ENCODE measurements around the gene SREK1IP1. TPM values are rescaled to one million over a fixed set of nuclear protein-coding genes. Genes with fewer than 3 reads are reported as not detected.

Gene SREK1IP1
- total RNA-seq, 1 donor from 2014 or later, result 25.8 TPM

DNA sequence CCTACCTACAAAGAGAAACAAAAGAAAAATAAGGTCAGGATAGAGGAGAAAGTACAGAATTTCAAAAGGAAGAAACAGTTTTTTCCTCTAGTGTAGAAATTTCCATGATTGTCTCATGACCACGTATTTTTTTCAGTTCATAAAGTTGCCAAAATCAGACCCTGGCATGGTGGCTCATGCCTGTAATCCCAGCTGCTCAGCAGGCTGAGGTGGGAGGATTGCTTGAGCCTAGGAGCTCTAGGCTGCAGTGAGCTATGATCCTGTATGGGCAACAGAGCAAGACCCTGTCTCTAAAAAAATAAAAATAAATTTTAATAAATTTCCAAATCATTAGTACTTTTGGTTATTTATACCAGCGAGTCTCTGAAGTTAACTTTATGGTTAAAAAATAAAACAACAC lies 38.0 kb upstream of the SREK1IP1 start:
- Mint-ChIP-seq H3K27me3 (no peaks in the 10 kb centered on the region), H3K27ac (no peak overlapping the region), H3K4me1 (ENCODE audit: low read depth) (no peaks in the 10 kb centered on the region), H3K9me3 (ENCODE audit: low read depth) (no peaks in the 10 kb centered on the region), H3K36me3 (ENCODE audit: insufficient read depth) (peaks cover 3% of the 10 kb centered on the region), H3K4me3 (ENCODE audit: low read depth) (no peak overlapping the region)
- no peak for DNase-seq (ENCODE audit: low spot score, unreplicated experiment)
- TF ChIP-seq, protein P1, sequence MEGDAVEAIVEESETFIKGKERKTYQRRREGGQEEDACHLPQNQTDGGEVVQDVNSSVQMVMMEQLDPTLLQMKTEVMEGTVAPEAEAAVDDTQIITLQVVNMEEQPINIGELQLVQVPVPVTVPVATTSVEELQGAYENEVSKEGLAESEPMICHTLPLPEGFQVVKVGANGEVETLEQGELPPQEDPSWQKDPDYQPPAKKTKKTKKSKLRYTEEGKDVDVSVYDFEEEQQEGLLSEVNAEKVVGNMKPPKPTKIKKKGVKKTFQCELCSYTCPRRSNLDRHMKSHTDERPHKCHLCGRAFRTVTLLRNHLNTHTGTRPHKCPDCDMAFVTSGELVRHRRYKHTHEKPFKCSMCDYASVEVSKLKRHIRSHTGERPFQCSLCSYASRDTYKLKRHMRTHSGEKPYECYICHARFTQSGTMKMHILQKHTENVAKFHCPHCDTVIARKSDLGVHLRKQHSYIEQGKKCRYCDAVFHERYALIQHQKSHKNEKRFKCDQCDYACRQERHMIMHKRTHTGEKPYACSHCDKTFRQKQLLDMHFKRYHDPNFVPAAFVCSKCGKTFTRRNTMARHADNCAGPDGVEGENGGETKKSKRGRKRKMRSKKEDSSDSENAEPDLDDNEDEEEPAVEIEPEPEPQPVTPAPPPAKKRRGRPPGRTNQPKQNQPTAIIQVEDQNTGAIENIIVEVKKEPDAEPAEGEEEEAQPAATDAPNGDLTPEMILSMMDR (IDR thresholded peaks at IDR 0.05; ENCODE audit: unreplicated experiment), result no peak

DNA sequence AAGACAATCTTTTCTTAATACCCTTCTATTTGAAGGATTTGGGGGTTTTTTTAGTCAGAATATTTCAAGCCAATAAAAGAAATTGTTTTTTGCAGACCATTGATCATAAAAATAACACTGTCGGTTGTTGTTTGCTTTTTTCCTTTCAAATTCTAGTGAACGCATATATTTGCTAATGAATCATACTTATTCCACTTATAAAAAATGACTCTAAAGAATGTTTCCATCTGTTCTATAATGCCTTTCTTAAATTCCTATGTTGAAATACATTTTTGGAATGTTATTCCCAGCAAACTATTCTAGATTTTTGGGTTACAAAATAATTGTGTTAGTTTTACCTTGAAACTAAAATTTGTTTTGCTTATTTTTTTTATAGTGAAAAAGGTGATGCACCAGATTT lies 32.4 kb upstream of the SREK1IP1 start:
- no peak overlapping the region for H3K27ac Mint-ChIP-seq
- DNase-seq (ENCODE audit: low spot score, unreplicated experiment), result no peak
- H3K4me3 Mint-ChIP-seq (ENCODE audit: low read depth), result no peak overlapping the region
- no peaks in the 10 kb centered on the region for H3K9me3 Mint-ChIP-seq (ENCODE audit: low read depth)
- H3K27me3 Mint-ChIP-seq, result no peaks in the 10 kb centered on the region
- no peaks in the 10 kb centered on the region for H3K4me1 Mint-ChIP-seq (ENCODE audit: low read depth)
- TF ChIP-seq, protein P1 (IDR thresholded peaks at IDR 0.05; ENCODE audit: unreplicated experiment), result no peak
- H3K36me3 Mint-ChIP-seq (ENCODE audit: insufficient read depth), result peaks cover 1% of the 10 kb centered on the region

DNA sequence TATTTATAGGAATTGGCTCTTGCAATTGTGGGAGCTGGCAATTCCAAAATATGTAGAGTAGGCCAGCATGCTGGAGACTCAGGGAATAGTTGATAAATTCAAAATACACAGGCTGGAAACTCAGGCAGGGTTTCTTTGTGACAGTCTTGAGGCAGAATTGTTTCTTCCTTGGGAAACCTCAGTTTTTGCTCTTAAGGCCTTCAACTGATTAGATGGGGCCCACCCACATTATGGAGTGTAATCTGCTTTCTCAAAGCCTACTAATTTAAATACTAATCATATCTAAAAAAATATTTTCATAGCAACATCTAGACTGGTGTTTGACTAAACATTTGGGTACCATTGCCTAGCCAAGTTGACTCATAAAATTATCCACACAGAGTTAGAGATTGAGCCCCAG lies 27.8 kb upstream of the SREK1IP1 start:
- H3K36me3 Mint-ChIP-seq (ENCODE audit: insufficient read depth), result no peaks in the 10 kb centered on the region
- peaks cover 5% of the 10 kb centered on the region for H3K4me1 Mint-ChIP-seq (ENCODE audit: low read depth)
- no peak overlapping the region for H3K27ac Mint-ChIP-seq
- H3K4me3 Mint-ChIP-seq (ENCODE audit: low read depth), result no peak overlapping the region
- TF ChIP-seq, protein P1 (IDR thresholded peaks at IDR 0.05; ENCODE audit: unreplicated experiment), result no peak
- no peak for DNase-seq (ENCODE audit: low spot score, unreplicated experiment)
- H3K27me3 Mint-ChIP-seq, result no peaks in the 10 kb centered on the region
- H3K9me3 Mint-ChIP-seq (ENCODE audit: low read depth), result no peaks in the 10 kb centered on the region

DNA sequence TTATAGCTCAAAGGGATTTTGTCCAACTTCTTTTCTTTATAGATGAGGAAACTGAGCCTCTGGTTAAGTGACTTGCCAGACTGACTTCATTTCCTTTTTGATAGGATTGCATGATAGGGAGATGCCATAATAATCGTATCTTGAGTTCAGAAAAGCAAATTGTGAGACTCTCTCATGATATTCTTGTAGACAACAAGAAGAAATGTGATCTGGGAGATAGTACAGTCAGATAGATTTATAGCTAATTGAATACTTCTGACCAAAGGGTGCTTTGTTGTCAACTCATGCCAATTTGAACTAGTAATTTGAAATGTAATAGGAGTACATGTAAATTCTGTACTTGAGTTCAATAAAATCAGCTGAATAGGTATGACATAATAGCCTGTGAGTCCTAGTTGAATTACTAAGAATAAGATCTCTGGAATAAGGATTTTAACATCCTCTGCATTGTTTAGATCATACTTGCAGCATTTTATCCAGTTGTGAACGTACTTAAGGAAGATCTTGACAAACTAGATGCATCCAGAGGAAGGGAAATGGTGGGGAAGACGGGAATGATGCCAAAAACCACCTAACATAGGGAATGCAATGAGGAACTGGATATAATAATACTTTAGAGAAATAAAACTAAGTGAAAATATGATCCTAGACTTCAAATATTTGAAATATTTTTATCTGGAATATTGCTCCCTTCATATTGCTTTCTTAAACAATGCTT lies 25.7 kb upstream of the SREK1IP1 start:
- Mint-ChIP-seq H3K4me1 (ENCODE audit: low read depth) (peaks cover 5% of the 10 kb centered on the region), H3K27me3 (no peaks in the 10 kb centered on the region), H3K4me3 (ENCODE audit: low read depth) (no peak overlapping the region), H3K36me3 (ENCODE audit: insufficient read depth) (no peaks in the 10 kb centered on the region), H3K27ac (no peak overlapping the region), H3K9me3 (ENCODE audit: low read depth) (no peaks in the 10 kb centered on the region)
- no peak for DNase-seq (ENCODE audit: low spot score, unreplicated experiment)
- TF ChIP-seq, protein P1 (IDR thresholded peaks at IDR 0.05; ENCODE audit: unreplicated experiment), result no peak

DNA sequence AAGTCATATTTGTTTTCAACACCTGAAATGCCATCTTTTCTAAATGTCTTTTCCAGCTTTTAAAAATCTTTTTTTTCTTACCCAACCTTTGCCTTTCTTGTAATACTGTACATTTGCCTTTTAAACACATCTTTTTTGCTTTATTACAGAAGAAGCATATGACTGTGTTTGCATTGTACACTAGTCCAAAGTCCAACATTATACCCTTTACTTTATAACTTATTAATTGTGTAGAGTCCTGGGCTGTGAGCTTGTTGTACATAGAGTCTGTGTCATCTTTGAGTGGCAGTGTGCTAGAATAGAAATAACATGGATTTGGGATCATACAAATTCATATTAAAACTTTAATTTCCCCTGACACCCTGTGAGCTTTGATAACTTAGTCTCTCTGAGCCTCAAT lies 24.0 kb upstream of the SREK1IP1 start:
- H3K4me3 Mint-ChIP-seq (ENCODE audit: low read depth), result no peak overlapping the region
- TF ChIP-seq, protein P1 (IDR thresholded peaks at IDR 0.05; ENCODE audit: unreplicated experiment), result no peak
- no peaks in the 10 kb centered on the region for H3K36me3 Mint-ChIP-seq (ENCODE audit: insufficient read depth)
- no peak for DNase-seq (ENCODE audit: low spot score, unreplicated experiment)
- H3K9me3 Mint-ChIP-seq (ENCODE audit: low read depth), result no peaks in the 10 kb centered on the region
- H3K4me1 Mint-ChIP-seq (ENCODE audit: low read depth), result peaks cover 5% of the 10 kb centered on the region
- H3K27ac Mint-ChIP-seq, result no peak overlapping the region
- no peaks in the 10 kb centered on the region for H3K27me3 Mint-ChIP-seq

All from progenitor cell of endocrine pancreas (in vitro differentiated cells).